HUDEP-2 (cell line): ENCODE results near the gene MED13.
A peak's percentile ranks its signal among the peaks of the same experiment; 100 is the strongest.
"Not testable (repeated sequence)": the region's sequence is repeated elsewhere in the genome, so short reads cannot be mapped to it uniquely, and the experiment has no call there.

Experiments
- DNase-seq, 76 experiments: peaks; one replicate each; lab custom pipeline; 2025; ENCODE audit not compliant: unreplicated experiment in 76 of 76; lab: John Stamatoyannopoulos, UW

The MED13 gene

DNA sequence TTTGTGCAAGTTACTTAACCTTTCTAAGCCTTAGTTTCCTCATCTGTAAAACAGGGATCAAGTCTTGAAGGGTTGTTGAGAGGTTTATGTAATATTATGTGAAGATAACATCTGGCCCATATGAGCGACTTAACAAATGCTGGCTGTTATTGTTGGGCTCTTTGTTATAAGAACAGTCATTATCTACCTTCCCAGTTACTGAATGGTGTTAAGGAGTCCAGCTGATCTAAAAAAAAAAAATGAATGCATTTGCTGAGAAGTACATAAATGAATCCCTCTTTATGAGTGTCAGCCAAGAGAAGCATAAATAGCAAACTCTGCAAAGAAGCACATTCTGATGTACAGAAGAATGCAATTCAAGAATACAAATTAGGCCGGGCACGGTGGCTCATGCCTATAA, 24.3 kb upstream of the MED13 start:
- no peak for DNase-seq

- DNase-seq, result no peak
Measured at GRCh38 chr17:62086737-62087136, 21.7 kb upstream of the MED13 start.

GRCh38 chr17:62085511-62086408, 20.7 kb upstream of the MED13 start:
- DNase-seq, result peak in 2 of 76 experiments; percentile 1 to 4

DNA sequence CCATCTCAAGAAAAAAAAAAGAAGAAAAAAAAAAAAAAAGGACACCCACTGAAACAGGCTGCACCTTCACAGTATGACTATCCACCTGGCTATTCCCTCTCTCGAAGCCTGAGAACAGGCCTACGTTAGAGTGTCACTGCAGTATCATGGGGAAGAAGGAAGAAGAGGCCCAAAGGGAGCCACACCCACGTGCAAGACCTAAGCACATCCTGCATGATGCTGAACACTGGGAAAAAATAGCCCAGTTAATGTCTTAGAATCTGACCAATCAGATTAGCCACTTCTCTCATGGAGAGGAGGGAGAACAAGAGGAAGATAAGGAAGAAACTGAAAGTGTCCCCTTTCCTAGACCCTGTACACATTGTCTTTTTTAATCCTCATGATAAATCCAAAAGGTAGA, 19.5 kb upstream of the MED13 start:
- no peak for DNase-seq

GRCh38 chr17:62083651-62084050, 18.6 kb upstream of the MED13 start:
- no peak for DNase-seq

- DNase-seq, result no peak
Measured at GRCh38 chr17:62080647-62081046, 15.6 kb upstream of the MED13 start.

DNA sequence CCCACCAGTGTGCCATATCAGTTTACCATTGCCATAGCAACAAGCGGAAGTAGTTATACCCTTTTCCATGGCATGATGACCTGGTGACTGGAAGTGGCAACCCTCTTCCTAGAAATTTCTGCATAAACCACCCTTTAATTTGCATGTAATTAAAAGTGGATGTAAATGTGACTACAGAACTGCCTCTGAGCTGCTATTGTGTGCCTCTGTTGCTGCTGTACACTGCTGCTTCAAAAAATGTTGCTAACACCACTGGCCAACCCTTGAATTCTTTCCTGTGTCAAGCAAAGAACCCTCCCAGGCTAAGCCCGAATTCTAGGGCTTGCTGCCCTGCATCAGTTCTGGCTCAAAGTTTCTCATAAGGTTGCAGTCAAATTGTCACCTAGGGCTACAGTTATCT, 12.9 kb upstream of the MED13 start:
- no peak for DNase-seq

DNA sequence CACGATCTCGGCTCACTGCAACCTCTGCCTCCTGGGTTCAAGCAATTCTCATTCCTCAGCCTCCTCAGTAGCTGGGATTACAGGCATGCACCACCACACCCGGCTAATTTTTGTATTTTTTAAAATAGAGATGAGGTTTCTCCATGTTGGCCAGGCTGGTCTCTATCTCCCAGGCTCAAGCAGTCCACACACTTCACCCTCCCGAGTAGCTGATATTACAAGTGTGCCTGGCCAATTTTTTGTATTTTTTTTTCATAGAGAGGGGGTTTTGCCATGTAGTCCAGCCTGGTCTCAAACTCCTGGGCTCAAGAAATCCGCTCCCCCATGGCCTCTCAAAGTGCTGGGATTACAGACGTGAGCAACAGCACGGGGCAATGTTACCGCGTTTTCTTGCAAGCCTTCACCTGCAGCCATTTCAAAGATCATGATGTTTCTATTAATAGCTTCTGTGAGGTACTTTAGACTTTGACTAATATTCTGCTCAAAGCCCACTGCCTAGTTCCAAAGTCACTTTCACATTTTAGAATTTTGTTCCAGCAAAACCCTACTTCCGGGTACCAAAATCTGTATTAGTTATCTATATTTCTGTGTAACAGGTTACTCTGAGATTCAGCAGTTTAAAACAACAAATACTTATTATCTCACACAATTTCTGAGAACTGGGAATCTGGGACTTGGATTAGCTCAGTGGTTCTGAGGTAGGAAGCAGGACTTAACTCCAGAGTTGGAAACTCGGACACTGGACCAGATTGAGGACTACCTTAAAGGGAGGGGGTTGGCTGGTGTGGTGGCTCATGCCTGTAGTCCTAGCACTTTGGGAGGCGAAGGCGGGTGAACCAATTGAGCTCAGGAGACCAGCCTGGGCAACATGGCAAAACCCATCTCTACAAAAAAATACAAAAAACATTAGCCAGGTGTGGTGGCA, 12.0 kb upstream of the MED13 start:
- DNase-seq, result no peak

GRCh38 chr17:62075308-62075815, 10.3 kb upstream of the MED13 start:
- no peak for DNase-seq

DNA sequence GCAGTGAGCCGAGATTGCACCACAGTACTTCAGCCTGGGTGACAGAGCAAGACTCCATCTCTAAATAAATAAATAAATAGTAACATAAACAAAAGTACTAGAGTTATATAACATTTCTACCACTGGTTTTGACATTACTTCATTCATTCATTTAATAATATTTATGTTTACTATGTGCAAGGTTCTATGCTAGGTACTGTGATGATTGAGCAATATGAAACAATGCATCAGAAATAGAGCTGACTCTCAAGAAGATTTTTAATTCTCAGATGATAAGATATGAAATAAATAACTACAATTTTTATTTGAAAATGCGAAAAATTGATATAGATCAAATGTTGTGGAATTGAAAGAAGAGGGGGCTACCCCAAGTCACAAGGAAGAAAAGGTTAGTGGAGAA, 8.9 kb upstream of the MED13 start:
- no peak for DNase-seq

- not testable (repeated sequence) for DNase-seq
Measured at GRCh38 chr17:62072855-62073254, 7.8 kb upstream of the MED13 start.

GRCh38 chr17:62070900-62071299, 5.8 kb upstream of the MED13 start:
- DNase-seq, result no peak

DNA sequence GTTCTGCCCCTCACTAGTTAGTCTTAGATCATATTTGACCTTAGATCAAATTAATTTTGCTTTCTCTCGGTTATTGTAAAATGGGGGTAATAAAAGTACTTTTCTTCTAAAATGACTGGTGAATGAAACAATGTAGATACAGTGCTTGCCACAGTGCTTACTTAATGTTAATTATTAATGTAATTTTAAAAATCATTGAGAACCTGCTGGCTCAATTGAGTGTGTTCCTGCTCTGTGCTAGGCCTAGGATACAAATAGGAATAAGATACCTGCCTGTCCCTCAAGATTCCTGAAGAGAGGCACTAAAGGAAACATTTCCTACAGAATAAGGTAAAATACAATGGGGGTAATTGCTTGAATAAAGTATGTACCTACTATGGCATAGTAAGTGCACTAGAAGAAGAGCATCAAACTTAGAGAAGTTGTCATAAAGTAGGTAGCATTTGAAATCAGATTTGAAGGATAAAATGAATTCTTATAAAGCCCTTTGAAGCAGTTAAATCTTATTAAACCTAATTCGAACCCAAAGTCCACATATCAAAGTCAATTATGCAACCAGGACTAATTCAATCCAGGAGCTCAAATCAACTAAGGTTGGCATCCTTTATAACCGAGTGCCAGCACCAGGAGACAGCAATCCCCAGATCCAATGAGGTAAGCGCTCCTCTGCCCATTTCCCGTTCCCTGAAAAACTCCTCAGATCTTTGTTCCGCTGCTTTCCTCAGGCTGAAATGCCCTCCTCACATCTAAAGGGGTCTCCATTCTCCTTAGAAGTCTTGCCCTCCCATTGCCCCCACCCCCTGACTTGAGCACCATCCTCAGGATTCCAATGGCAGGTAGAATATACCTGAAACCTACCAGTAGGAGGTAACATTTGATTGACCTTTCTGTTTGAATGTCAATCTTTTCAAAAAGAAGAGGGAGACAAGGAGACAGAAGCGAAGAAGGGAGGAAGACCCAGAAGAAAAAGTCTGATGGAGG, 2.4 kb upstream of the MED13 start:
- no peak for DNase-seq

DNA sequence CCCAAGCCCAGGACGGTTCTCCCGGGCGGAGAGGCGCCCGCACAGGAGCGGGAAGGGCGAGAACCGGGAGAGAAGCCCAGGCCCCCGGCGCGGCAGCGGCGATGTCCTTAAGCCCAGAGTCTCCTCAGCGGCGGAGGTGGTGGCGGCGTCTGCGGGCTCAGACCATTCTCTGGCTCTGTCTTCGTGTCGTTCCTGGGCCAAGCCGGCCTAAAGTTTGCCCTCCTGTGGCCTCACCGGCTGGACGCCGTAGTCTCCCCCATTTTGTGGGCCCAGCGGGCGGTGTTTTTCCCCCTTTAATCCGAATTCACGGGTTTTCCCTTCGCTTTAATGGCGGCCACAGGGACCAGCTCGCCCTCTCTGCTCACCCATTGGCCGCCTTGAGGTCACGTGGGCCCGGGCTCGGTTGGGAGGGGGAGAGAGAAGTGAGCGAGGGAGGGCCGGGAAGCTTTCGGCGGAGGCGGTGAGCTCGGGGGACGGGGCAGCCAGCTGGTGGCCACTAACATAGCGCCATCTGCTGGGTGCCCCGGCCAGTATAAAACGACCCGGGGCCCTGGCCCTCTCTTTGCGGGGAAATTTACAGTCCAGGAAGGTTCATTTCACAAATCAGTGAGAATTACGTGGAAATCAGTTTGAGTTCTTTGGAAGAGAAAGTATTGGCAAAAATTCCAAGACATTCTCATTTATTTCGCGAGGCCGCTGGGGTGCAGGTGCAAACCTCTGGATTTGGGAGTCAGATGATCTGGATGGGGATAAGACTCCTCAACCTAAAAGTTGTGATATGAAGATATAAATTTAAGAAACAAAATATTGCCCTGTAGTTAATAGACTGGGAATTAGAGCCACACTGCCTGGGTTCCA, 762 bp upstream of the MED13 start:
- peak; percentile 26 to 99 (median 94) for DNase-seq

GRCh38 chr17:62064029-62064790, 868 bp downstream of the MED13 start:
- DNase-seq, result peak in 17 of 76 experiments; percentile 1 to 46 (median 13)

- no peak for DNase-seq
Measured at GRCh38 chr17:62062944-62063343, 2.1 kb downstream of the MED13 start.

DNA sequence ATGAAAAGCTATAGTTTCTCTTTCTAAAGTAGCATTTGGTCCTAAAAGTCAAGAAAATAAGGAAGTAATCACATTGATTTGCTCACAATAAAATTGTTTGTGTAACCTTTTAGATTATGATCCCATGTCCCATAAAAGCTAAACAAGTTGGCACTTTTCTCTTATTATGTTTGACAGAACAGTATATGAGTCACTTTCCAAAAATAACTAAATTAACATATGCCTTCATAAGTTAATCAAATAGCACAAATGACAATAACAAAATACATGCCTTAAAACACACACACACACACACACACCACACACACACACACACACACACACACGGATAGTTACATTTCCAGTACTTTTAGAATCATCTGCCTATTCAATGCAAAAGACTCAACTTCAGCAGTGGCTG, 2.8 kb downstream of the MED13 start:
- no peak for DNase-seq

- no peak for DNase-seq
Measured at GRCh38 chr17:62059414-62059813, 5.7 kb downstream of the MED13 start.

DNA sequence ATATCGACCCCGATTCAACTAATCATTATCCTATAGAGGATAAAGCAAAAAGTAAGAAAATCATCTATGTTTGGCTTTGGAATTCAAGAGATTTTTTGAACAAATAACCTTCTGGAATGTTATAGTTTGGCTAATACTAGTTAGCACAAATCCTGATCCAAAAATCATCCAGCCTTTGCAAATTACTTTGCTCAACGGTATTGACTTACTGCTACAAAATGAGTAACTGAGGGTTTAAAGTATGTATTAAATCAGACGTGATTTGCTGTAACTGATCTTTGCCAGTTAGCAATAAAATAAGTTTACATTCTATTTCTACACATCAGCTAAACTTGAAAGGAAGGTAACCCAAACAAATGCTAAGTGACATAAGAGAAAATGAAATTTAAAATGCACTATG, 6.5 kb downstream of the MED13 start:
- DNase-seq, result no peak
